Activated CD4-positive, alpha-beta T cell treated with anti-CD3 and anti-CD28 coated beads, Interleukin-2, amount 10 ng/mL, durations not matched to agents 24 days and 14 days (primary cell): Measurements from ENCODE around the gene GLCCI1. TPM values are rescaled to one million over a fixed set of nuclear protein-coding genes. Genes with fewer than 3 reads are reported as not detected.

ENCODE experiments used
- DNase-seq: peaks from one replicate; pipeline ENCODE4 v3.0.0; 2022
- H3K27ac Mint-ChIP-seq: one replicate; pipeline ENCODE4 v1.8.0; 2022; ENCODE audit warnings: mild to moderate bottlenecking, mixed read lengths
- H3K27me3 Mint-ChIP-seq: one replicate; pipeline ENCODE4 v1.8.0; 2022; ENCODE audit warnings: mixed read lengths
- H3K36me3 Mint-ChIP-seq: one replicate; pipeline ENCODE4 v1.8.0; 2022; ENCODE audit warnings: low read depth, mild to moderate bottlenecking, mixed read lengths
- H3K4me1 Mint-ChIP-seq: one replicate; pipeline ENCODE4 v1.8.0; 2021; ENCODE audit warnings: mixed read lengths
- H3K4me3 Mint-ChIP-seq: one replicate; pipeline ENCODE4 v1.8.0; 2022; ENCODE audit warnings: mild to moderate bottlenecking, moderate library complexity, mixed read lengths
- H3K9me3 Mint-ChIP-seq: one replicate; pipeline ENCODE4 v1.8.0; 2021; ENCODE audit warnings: mixed read lengths
- intact Hi-C: fragments of 100-400 bp; cut with micrococcal nuclease; formaldehyde crosslinking; loops from one replicate; pipeline ENCODE4 v1.15.1; 2023
- total RNA-seq: library from RNA; stranded (reverse); gene quantifications from 2 replicates; pipeline ENCODE4 v1.2.3, GENCODE V29; 2022

The GLCCI1 gene
- total RNA-seq, 1 donor from 2014 or later, result 10.9 TPM

DNA sequence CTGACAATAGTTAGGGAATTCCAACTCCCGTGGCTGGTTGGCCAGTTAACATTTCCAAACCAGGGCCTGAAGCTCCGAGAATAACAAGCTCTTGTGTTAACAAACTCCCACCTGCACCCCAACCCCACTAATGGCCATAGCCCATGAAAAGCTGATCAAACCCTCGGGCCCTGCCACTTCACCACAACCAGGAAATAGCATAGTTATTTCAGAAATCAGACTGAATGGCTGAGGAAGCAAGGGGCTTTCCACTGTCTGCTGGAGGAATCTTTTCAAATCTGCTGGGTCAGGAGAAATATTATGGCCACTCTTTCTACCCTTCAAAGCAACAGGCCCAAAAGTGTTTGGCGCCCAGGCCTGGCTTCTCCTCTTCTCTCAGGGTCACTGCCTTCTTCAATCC lies 145.6 kb downstream of the GLCCI1 start:
- intact Hi-C loops, result loop anchor here (2.0 kb wide), 1 partner anchor 21 kb away; no protein-coding TSS in a partner anchor
- Mint-ChIP-seq H3K36me3 (no peaks in the 10 kb centered on the region), H3K27ac (peak overlapping the region; percentile 0), H3K4me1 (peaks cover 41% of the 10 kb centered on the region), H3K9me3 (peaks cover 4% of the 10 kb centered on the region), H3K27me3 (no peaks in the 10 kb centered on the region), H3K4me3 (peak overlapping the region; percentile 5)
- peak; percentile 70 for DNase-seq

DNA sequence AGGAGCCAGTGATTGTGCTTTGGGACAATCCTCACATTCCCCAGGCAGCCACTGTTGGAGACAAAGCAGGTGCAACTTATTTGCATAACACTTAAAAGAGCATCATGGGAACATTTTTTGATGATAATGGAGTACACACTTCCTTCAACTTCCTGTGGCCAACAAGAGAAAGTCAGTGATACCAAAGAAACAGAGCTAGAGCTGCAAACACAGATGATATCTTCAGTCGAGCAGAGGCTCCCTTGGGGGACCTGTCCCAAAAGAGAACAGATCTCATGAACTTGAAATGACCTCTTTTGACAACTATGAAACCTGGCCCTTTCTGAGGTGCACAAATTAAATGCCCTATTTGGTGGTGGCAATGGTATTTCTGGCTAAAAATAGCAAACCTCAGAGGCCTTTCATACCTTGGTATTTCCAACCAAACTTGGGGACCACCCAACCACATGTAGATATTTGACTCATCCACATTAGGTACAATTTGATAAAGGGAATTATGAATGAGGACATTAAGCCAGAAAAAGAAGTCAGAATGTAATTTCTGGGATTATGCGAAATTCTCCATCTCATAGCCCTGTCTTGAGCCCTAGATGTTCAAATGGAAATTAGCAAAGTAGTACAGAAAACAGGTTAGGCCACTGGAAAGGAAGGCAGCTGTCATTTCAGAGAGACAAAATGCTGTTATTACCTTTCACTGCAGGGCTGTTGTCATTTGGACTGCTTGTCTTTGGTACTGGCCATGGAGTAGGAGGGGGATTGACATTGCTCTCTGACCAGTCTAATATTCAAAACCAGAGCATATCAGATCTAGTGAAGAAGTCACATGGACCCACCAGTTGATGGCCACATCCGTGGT lies 147.2 kb downstream of the GLCCI1 start:
- Mint-ChIP-seq H3K36me3 (no peaks in the 10 kb centered on the region), H3K9me3 (peaks cover 4% of the 10 kb centered on the region), H3K27ac (peak overlapping the region; percentile 27), H3K4me1 (peaks cover 45% of the 10 kb centered on the region), H3K4me3 (no peak overlapping the region), H3K27me3 (no peaks in the 10 kb centered on the region)
- no peak for DNase-seq
- intact Hi-C loops, result loop anchor here (2.0 kb wide), 1 partner anchor 19 kb away; no protein-coding TSS in a partner anchor

DNA sequence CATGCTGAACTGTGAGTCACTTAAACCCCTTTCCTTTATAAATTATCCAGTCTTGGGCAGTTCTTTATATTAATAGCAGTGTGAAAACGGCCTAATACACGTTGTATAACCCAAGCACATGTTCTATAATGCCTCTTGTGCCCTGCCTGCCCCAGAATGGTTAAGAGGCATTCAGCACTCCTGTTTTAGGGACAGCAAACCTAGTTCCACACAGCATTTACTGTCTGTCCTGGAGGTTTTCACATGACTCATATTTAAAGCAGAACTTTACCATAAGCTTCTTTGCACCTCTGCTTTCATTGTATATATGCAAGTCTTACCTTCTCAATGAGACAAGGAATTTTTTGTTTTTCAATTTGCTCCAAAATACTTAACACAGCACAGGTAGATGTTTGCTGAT lies 148.6 kb downstream of the GLCCI1 start:
- Mint-ChIP-seq H3K9me3 (peaks cover 4% of the 10 kb centered on the region), H3K4me3 (no peak overlapping the region), H3K27ac (no peak overlapping the region), H3K36me3 (no peaks in the 10 kb centered on the region), H3K27me3 (no peaks in the 10 kb centered on the region), H3K4me1 (peaks cover 54% of the 10 kb centered on the region)
- intact Hi-C loops, result loop anchor here (1.0 kb wide), 1 partner anchor 9 kb away; no protein-coding TSS in a partner anchor
- no peak for DNase-seq

DNA sequence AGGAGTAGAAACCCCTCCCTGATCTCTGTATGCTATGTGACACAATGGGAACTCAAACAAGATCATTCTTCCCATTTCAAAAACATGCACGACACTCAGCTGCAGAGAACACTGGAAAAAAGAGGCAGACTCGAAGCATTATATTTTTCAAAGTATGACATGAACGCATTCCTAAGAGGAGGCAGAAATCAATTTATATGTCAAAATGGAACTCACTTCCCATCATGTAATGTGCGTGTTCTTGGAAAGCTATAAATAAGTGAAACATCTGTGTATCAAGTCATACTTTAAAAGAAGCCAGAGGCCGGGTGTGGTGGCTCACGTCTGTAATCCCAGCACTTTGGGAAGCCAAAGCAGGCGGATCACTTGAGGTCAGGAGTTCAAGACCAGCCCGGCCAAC lies 150.7 kb downstream of the GLCCI1 start:
- Mint-ChIP-seq H3K27ac (no peak overlapping the region), H3K27me3 (no peaks in the 10 kb centered on the region), H3K4me1 (peaks cover 53% of the 10 kb centered on the region), H3K36me3 (peaks cover 2% of the 10 kb centered on the region), H3K4me3 (no peak overlapping the region), H3K9me3 (peaks cover 4% of the 10 kb centered on the region)
- intact Hi-C loops, result no loop called here
- DNase-seq, result no peak

DNA sequence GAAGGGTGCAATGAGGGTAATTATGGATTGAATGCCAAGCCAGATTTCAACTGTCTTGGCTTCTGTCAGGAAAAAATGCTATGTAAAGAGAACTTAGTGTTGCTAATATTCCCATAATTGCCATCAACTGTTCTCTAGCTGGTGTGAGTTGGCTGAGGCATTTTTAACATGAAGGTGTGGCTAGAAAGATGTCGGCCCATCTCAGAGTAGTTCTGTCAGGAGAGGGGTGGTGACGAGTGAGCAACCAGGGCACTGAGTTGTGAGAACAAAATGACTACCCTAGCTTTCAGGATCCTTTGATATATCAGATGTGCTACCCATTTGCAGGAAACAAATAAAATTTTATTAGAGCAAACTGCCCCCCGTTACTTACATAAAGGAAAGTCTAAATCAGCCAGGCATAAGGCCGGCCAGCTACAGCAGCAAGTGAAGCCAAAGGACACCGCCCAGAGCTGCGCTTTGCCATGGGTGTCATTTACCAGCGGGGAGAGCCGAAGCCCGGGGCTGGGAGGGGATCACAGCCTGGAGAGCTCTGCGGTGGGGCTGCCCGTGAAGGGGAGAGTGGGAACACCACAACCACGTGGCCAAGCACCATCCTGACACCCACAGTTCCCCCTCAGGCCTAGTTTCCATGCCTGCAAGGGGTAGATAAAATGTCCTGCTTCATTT lies 151.9 kb downstream of the GLCCI1 start:
- no peaks in the 10 kb centered on the region for H3K27me3 Mint-ChIP-seq
- intact Hi-C loops, result no loop called here

DNA sequence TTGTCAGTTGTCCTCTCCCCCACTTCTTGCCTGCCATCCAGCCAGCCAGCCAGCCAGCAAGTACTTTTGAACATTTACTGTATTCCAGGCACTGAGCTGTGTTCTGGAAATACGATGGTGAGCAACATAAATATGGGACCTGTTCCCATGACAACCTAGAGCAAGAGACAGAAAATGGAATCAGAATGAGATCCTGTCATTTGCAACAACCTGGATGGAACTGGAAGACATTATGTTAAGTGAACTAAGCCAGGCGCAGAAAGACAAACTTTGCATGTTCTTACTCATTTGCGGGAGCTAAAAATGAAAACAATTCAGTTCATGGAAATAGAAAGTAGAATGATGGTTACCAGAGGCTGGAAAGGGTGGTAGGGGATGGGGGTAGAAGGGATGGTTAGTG lies 152.6 kb downstream of the GLCCI1 start:
- peaks cover 2% of the 10 kb centered on the region for H3K36me3 Mint-ChIP-seq
- no peaks in the 10 kb centered on the region for H3K9me3 Mint-ChIP-seq
- peak overlapping the region; percentile 49 for H3K27ac Mint-ChIP-seq
- peaks cover 56% of the 10 kb centered on the region for H3K4me1 Mint-ChIP-seq
- no peak overlapping the region for H3K4me3 Mint-ChIP-seq
- no peak for DNase-seq
- no peaks in the 10 kb centered on the region for H3K27me3 Mint-ChIP-seq
- intact Hi-C loops, result no loop called here

More for the DNA sequence above, 151.9 kb downstream of the GLCCI1 start:
- DNase-seq, result no peak
- Mint-ChIP-seq H3K27ac (no peak overlapping the region), H3K4me3 (no peak overlapping the region), H3K9me3 (peaks cover 4% of the 10 kb centered on the region), H3K4me1 (peaks cover 56% of the 10 kb centered on the region), H3K36me3 (peaks cover 2% of the 10 kb centered on the region)

DNA sequence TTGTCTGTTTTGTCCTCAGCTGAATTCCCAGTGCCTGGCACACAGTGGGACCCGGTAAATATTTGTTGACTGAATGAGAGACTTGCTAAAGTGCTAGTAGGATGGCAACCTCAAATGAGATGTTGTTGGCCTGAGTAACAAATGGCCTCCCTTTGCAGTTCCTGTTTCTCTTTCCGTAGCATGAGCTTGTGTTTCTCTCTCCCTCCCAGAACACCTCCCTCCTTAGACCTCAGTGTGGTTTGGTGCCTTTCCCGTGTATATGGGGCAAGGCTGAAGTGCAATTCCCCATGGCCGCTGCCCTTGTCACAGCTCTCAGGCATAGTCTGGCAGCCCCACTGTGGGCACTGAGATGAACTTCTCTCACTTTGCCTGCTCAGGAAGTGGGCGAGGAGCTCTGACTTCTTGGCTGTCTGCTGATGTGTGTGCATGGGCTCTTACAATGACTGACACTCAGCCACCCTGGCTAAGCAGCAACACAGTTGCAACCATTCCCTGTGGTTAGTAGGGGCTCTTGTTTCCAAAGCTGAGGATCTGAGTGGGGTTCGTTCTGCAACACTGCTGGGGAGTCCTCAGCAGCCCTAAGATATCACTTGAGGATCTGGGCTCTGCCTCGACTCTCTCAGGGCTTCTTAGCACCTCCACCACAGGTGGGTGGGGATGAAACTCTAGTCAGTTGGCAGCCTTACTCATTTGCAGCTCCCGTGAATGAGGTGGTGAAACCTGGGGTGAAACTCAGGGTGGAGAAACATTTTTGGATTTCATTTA lies 157.3 kb downstream of the GLCCI1 start:
- Mint-ChIP-seq H3K9me3 (peaks cover 4% of the 10 kb centered on the region), H3K4me1 (peaks cover 67% of the 10 kb centered on the region), H3K27ac (peak overlapping the region; percentile 98), H3K4me3 (peak overlapping the region; percentile 76), H3K27me3 (no peaks in the 10 kb centered on the region), H3K36me3 (peaks cover 5% of the 10 kb centered on the region)
- peak; percentile 91 for DNase-seq
- intact Hi-C loops, result loop anchor here (1.0 to 5.0 kb wide), 10 partner anchors 8 to 485 kb away; partner anchors contain the start of gene UMAD1

DNA sequence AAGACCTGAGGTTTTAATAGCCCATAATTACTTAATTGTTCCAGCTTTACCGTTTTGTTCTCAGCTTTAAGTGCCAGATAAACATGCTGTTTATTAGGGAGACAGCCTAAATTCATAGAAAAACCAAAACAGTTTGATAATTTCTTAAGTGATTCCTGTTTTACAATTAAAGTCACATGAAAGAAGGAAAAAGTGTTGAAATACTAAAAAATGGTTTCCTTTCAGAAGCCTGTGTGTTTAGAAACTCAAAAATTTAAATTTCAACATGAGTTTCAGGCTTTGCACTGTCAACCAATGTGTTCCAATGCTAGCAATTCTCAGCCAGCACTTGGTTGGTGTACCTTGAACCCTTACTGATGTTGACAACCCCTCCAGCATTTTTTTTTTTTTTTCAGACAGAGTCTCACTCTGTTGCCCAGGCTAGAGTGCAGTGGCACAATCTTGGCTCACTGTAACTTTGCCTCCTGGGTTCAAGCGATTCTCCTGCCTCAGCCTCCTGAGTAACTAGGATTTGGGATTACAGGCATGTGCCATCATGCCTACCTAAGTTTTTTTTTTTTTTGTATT lies 158.1 kb downstream of the GLCCI1 start:
- Mint-ChIP-seq H3K9me3 (peaks cover 4% of the 10 kb centered on the region), H3K4me1 (peaks cover 66% of the 10 kb centered on the region), H3K4me3 (peak overlapping the region; percentile 76), H3K27me3 (no peaks in the 10 kb centered on the region), H3K27ac (peak overlapping the region; percentile 98), H3K36me3 (peaks cover 5% of the 10 kb centered on the region)
- no peak for DNase-seq
- intact Hi-C loops, result loop anchor here (1.0 to 5.0 kb wide), 10 partner anchors 8 to 486 kb away; partner anchors contain the start of gene UMAD1

DNA sequence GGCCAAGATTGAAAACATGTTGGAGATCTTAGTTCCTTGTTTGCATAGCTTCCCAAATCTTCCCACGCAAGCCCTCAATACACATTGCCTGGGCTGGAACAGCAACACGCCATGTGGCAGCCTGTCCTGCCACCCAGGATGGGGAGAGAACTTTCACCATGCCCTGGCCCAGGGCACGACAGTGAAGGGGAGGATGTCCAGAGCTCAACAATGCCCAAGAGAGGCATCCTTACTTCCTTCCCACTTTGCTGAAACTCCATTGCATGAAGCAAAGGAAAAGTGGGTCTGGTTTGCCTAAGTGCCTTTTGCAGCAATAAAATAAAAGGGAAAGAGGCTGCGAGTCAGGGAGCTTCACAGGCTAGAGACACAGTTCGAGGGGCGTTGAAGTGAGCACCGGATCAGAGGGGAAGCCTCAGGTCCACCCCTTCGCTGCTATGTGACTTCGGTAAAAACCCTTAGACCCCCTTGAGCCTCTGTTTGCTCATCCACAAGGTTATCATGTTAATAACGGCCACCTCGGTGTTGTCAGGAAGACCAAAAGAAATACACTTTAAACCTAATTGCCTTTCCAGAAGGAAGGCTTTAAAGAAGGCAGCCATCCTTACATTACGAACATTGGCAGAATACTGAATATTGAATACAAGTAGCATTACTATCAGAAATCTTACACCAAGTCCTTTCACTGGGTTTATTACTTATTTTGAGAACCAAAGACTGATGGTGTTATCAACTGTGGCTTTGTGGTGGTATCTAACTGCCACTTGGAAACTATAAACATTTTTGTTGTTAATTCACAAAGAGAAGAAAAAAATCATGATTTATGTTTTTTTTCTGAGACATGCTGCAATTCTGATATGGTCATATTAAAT lies 160.1 kb downstream of the GLCCI1 start:
- H3K4me3 Mint-ChIP-seq, result no peak overlapping the region
- peak overlapping the region; percentile 74 for H3K27ac Mint-ChIP-seq
- H3K36me3 Mint-ChIP-seq, result peaks cover 3% of the 10 kb centered on the region
- H3K27me3 Mint-ChIP-seq, result no peaks in the 10 kb centered on the region
- H3K9me3 Mint-ChIP-seq, result peaks cover 4% of the 10 kb centered on the region
- H3K4me1 Mint-ChIP-seq, result peaks cover 77% of the 10 kb centered on the region
- no peak for DNase-seq
- intact Hi-C loops, result loop anchor here (5.0 kb wide), 2 partner anchors 69 to 206 kb away; no protein-coding TSS in a partner anchor

DNA sequence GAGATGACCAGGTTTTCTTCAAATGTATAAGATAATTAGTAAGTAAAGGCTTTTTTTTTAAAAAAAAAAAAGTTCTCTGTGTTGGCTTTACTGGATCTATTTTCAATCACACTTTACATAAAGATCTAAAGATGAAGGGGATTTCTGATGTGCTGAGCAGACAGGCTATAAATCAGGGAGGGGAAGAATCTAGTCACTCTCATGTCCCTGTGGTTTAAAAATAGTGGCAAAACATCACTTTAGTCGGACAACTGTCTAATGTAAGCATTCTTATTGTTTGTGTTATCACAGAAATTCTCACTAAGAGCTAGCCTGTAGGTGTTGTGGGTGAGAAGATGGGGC lies 160.7 kb downstream of the GLCCI1 start:
- H3K4me3 Mint-ChIP-seq, result no peak overlapping the region
- H3K4me1 Mint-ChIP-seq, result peaks cover 81% of the 10 kb centered on the region
- intact Hi-C loops, result loop anchor here (5.0 kb wide), 2 partner anchors 68 to 207 kb away; no protein-coding TSS in a partner anchor
- no peaks in the 10 kb centered on the region for H3K27me3 Mint-ChIP-seq
- peaks cover 4% of the 10 kb centered on the region for H3K9me3 Mint-ChIP-seq
- no peak for DNase-seq
- peak overlapping the region; percentile 47 for H3K27ac Mint-ChIP-seq
- H3K36me3 Mint-ChIP-seq, result peaks cover 3% of the 10 kb centered on the region

DNA sequence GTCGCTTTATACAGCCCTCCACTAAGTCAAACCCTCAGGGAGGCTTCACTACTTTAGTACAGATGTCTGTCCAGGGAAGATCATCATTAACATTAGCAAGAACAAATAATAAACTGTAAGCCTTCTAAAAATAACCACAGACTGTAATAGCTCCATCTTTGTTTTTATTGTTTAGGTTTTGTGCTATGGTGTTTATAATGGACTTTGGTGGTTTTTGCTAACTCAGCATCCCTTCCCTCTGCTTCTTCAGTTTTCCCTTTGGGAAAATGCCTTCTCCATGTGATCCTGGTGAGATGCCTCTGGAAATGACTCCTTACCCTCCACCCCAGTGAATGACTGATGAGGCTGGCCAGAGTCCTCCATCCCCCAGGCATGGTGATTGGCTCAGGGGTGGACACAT lies 162.1 kb downstream of the GLCCI1 start:
- H3K4me3 Mint-ChIP-seq, result no peak overlapping the region
- no peak overlapping the region for H3K27ac Mint-ChIP-seq
- intact Hi-C loops, result loop anchor here (5.0 kb wide), 2 partner anchors 563 to 868 kb away; partner anchors contain the start of gene MIOS
- peaks cover 4% of the 10 kb centered on the region for H3K9me3 Mint-ChIP-seq
- peaks cover 78% of the 10 kb centered on the region for H3K4me1 Mint-ChIP-seq
- DNase-seq, result no peak
- no peaks in the 10 kb centered on the region for H3K27me3 Mint-ChIP-seq
- peaks cover 3% of the 10 kb centered on the region for H3K36me3 Mint-ChIP-seq

DNA sequence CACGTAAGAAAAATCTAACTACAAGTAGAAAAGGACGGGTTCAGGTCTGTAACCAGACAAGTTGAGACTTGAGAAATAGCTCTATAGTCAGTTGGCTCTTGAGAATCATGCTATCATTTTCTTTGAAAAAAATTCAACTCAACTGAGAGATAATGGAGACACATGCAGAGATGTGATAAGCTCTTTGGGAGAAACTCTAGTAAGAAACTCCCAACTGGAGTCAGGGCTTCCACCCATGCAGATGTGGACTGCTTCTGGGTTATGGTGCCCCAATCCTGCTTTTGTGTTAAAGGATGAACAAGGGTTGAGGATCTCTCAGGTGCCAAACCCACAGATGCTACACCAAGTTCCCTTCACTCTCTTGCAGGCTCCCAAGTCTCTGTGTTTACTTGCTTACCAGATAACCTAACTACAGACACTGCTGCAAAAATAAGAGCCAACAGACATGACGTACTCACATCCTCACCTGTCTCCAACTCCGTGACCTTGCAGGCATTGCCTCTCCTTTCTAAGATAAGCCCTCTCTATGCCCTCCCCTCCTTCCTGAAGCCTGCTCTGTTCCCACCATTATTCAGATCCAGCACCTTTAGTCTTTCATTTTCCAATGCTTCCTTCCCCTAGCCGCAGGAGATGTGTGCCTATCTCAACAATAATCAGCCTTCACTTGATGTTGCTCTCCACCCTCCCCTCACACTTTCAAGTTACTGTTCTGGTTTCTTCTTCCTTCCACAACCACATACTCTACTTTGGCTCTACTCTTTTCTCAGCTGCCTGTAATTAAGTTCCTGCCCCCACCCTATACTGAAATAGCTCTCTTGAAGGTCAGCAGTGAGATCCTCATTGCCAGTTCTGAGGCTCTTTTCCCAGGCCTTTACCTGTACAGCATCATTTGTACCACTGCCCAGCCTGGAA lies 163.4 kb downstream of the GLCCI1 start:
- intact Hi-C loops, result loop anchor here (5.0 kb wide), 2 partner anchors 565 to 870 kb away; partner anchors contain the start of gene MIOS
- peak; percentile 80 for DNase-seq

More for the DNA sequence above, 163.4 kb downstream of the GLCCI1 start:
- Mint-ChIP-seq H3K36me3 (peaks cover 3% of the 10 kb centered on the region), H3K4me3 (peak overlapping the region; percentile 69), H3K27ac (peak overlapping the region; percentile 84), H3K27me3 (no peaks in the 10 kb centered on the region), H3K9me3 (peaks cover 4% of the 10 kb centered on the region), H3K4me1 (peaks cover 67% of the 10 kb centered on the region)
